HepG2 (cell line): Measurements from ENCODE around the gene TFRC.

Source experiments
- BHLHE40 ChIP-seq: IDR thresholded peaks from 2 replicates; pipeline ENCODE4 v1.6.1; 2011; ENCODE audit warnings: low read length, improper control_type of control experiment
- CREM ChIP-seq, 2 experiments: sonication (generic) in 1 of 2; formaldehyde crosslinking in 1 of 2; IDR thresholded peaks; 2 replicates each; pipeline versions ENCODE4 v1.4.0 to v1.6.1; 2016 to 2020; ENCODE audit warnings: antibody characterized with exemption in 1 of 2, mild to moderate bottlenecking in 1 of 2, missing genetic modification reagents in 1 of 2
- CTCF ChIP-seq: sonication (generic); formaldehyde crosslinking; IDR thresholded peaks from 2 replicates; pipeline ENCODE4 v1.5.0; 2020; ENCODE audit warnings: mild to moderate bottlenecking, missing genetic modification reagents, moderate library complexity
- E2F5 ChIP-seq: sonication (generic); formaldehyde crosslinking; conservative IDR thresholded peaks from 2 replicates; pipeline ENCODE4 v1.4.0; 2020; ENCODE audit warnings: missing genetic modification reagents
- HINFP ChIP-seq: sonication (generic); formaldehyde crosslinking; IDR thresholded peaks from 2 replicates; pipeline ENCODE4 v1.4.0; 2020; ENCODE audit warnings: low read depth, mild to moderate bottlenecking, missing genetic modification reagents
- HIVEP1 ChIP-seq: sonication (generic); formaldehyde crosslinking; IDR thresholded peaks from 2 replicates; pipeline ENCODE4 v1.4.0; 2020; ENCODE audit warnings: mild to moderate bottlenecking, missing genetic modification reagents
- POLR2AphosphoS5 ChIP-seq: IDR thresholded peaks from 2 replicates; pipeline ENCODE4 v1.6.1; 2012; ENCODE audit warnings: low read depth, low read length
- TCF7 ChIP-seq: sonication (generic); IDR thresholded peaks from 2 replicates; pipeline ENCODE4 v1.6.1; 2016; ENCODE audit warnings: antibody characterized with exemption, low read depth
- USF2 ChIP-seq, 2 experiments: sonication (generic) in 1 of 2; formaldehyde crosslinking in 1 of 2; IDR thresholded peaks; 2 replicates each; pipeline versions ENCODE4 v1.5.1 to v1.6.1; 2011 to 2020; ENCODE audit warnings: borderline replicate concordance in 1 of 2, low read depth in 1 of 2, low read length in 1 of 2, mild to moderate bottlenecking in 1 of 2, missing genetic modification reagents in 1 of 2, moderate library complexity in 1 of 2
- YEATS2 ChIP-seq: sonication (generic); formaldehyde crosslinking; IDR thresholded peaks from 2 replicates; pipeline ENCODE4 v1.4.0; 2020; ENCODE audit warnings: missing genetic modification reagents, borderline replicate concordance
- ZKSCAN1 ChIP-seq: fragments of 150-350 bp; IDR thresholded peaks from 2 replicates; pipeline ENCODE4 v1.6.1; 2014; ENCODE audit warnings: low read length
- ZNF160 ChIP-seq: sonication (generic); formaldehyde crosslinking; IDR thresholded peaks from 2 replicates; pipeline ENCODE4 v1.8.0; 2022; ENCODE audit warnings: mild to moderate bottlenecking, inconsistent platforms, missing genetic modification reagents
- ZNF274 ChIP-seq: sonication (generic); formaldehyde crosslinking; IDR thresholded peaks from 2 replicates; pipeline ENCODE4 v1.5.1; 2020; ENCODE audit warnings: mild to moderate bottlenecking, missing genetic modification reagents
- ZNF644 ChIP-seq: IDR thresholded peaks from 2 replicates; pipeline ENCODE4 v1.6.1; 2016; ENCODE audit warnings: low read depth

GRCh38 chr3:196042673-196043072 is 39.2 kb downstream of the TFRC start:
- TF ChIP-seq E2F5 (CRISPR knock-in tag) (no peak), YEATS2 (CRISPR knock-in tag) (no peak), CREM (IDR thresholded peaks at IDR 0.05) (no peak), CREM (CRISPR knock-in tag; IDR thresholded peaks at IDR 0.05) (no peak), HIVEP1 (CRISPR knock-in tag) (no peak), POLR2AphosphoS5 (no peak), ZKSCAN1 (no peak), ZNF274 (no peak), BHLHE40 (no peak), HINFP (no peak), ZNF644 (CRISPR knock-in tag) (no peak), TCF7 (no peak), CTCF (CRISPR knock-in tag) (no peak), ZNF160 (CRISPR knock-in tag) (no peak), USF2 (IDR thresholded peaks at IDR 0.05; ENCODE audit: low read depth, low read length) (no peak), USF2 (CRISPR knock-in tag; IDR thresholded peaks at IDR 0.05; ENCODE audit: borderline replicate concordance) (no peak)
